K562 (cell line): ENCODE data around the gene EFEMP2. TPM values are rescaled to one million over a fixed set of nuclear protein-coding genes. Genes with fewer than 3 reads are reported as not detected.
A peak's percentile ranks its signal among the peaks of the same experiment; 100 is the strongest.

Source experiments
- CBX2 ChIP-seq: fragments of 200-600 bp; sonication (generic); IDR thresholded peaks from one replicate; pipeline ENCODE4 v1.6.1; 2012; ENCODE audit warnings: mild to moderate bottlenecking, low read length, inconsistent platforms; ENCODE audit not compliant: insufficient read depth, poor library complexity, severe bottlenecking
- E4F1 ChIP-seq: fragments of 250-450 bp; sonication (Bioruptor Pico); IDR thresholded peaks from 2 replicates; pipeline ENCODE4 v1.5.0; 2021; ENCODE audit warnings: mild to moderate bottlenecking, borderline replicate concordance
- ETV5 ChIP-seq: sonication (generic); formaldehyde crosslinking; IDR thresholded peaks from 2 replicates; pipeline ENCODE4 v1.4.0; 2020; ENCODE audit warnings: low read depth, mild to moderate bottlenecking, missing genetic modification reagents
- GATAD2B ChIP-seq: fragments of 450-650 bp; IDR thresholded peaks from 2 replicates; pipeline ENCODE4 v1.6.1; 2017; ENCODE audit warnings: mild to moderate bottlenecking, borderline replicate concordance
- GTF2F1 ChIP-seq: IDR thresholded peaks from 2 replicates; pipeline ENCODE4 v1.6.1; 2011; ENCODE audit warnings: low read depth, low read length, improper control_type of control experiment
- HNRNPH1 ChIP-seq: fragments of 200-400 bp; formaldehyde crosslinking; optimal IDR thresholded peaks from 2 replicates; pipeline ENCODE3; 2017; ENCODE audit warnings: low read depth, mild to moderate bottlenecking, low read length, moderate library complexity
- HNRNPLL ChIP-seq: fragments of 200-400 bp; formaldehyde crosslinking; IDR thresholded peaks from 2 replicates; pipeline ENCODE4 v1.6.1; 2017; ENCODE audit warnings: low read length, low read depth, mild to moderate bottlenecking; ENCODE audit not compliant: poor library complexity, severe bottlenecking
- POU5F1 ChIP-seq: fragments of 150-350 bp; IDR thresholded peaks from 2 replicates; pipeline ENCODE4 v1.6.1; 2014; ENCODE audit warnings: borderline replicate concordance, low read length, low read depth, mild to moderate bottlenecking; ENCODE audit not compliant: partially characterized antibody
- SMARCB1 ChIP-seq: IDR thresholded peaks from 2 replicates; pipeline ENCODE4 v1.6.1; 2011; ENCODE audit warnings: improper control_type of control experiment, low read depth; ENCODE audit not compliant: insufficient read length
- THRB ChIP-seq: fragments of 450-650 bp; formaldehyde crosslinking; conservative IDR thresholded peaks from 2 replicates; pipeline ENCODE4 v1.4.0; 2022; ENCODE audit warnings: mild to moderate bottlenecking, missing genetic modification characterization
- XRCC5 ChIP-seq: fragments of 200-400 bp; formaldehyde crosslinking; IDR thresholded peaks from 2 replicates; pipeline ENCODE4 v1.6.1; 2017; ENCODE audit warnings: low read depth, mild to moderate bottlenecking, low read length
- ZMIZ1 ChIP-seq, 2 experiments: fragments of 150-350 bp in 1 of 2; IDR thresholded peaks; 2 replicates each; pipeline ENCODE4 v1.6.1; 2012 to 2016; ENCODE audit warnings: low read depth in 2 of 2, low read length in 2 of 2, mild to moderate bottlenecking in 1 of 2, moderate library complexity in 1 of 2
- ZNF134 ChIP-seq: fragments of 250-450 bp; sonication (Bioruptor Pico); conservative IDR thresholded peaks from 2 replicates; pipeline ENCODE4 v1.4.0; 2020
- ZNF3 ChIP-seq: fragments of 250-450 bp; sonication (Bioruptor Pico); IDR thresholded peaks from 2 replicates; pipeline ENCODE4 v1.5.0; 2021; ENCODE audit warnings: mild to moderate bottlenecking, moderate library complexity
- ZNF644 ChIP-seq: fragments of 200-800 bp; sonication (Bioruptor generic); IDR thresholded peaks from 2 replicates; pipeline ENCODE4 v1.6.1; 2016; ENCODE audit warnings: low read depth, missing genetic modification characterization, missing compliant biosample characterization
- ZNF707 ChIP-seq: fragments of 250-450 bp; sonication (Bioruptor Pico); conservative IDR thresholded peaks from 2 replicates; pipeline ENCODE4 v1.8.0; 2022; ENCODE audit warnings: inconsistent platforms, mild to moderate bottlenecking, moderate library complexity
- polyA plus RNA-seq, 8 experiments: library from polyadenylated mRNA; depleted of rRNA in 4 of 8; stranded (reverse) in 5 of 8; unstranded in 3 of 8; fragments of >200 nt; fragmentation: Nextera tagmentation in 2 of 8; fragmentation: Illumina TruSeq in 1 of 8; extraction: Ambion mirVana in 2 of 8; extraction: Trizol in 1 of 8; gene quantifications; 2 replicates each; pipeline versions ENCODE4 v1.2.1 to v1.2.3, GENCODE V29; 2011 to 2014; ENCODE audit warnings: inconsistent platforms in 1 of 8, missing spikeins in 1 of 8
- total RNA-seq, 7 experiments: library from RNA; depleted of rRNA in 6 of 7; stranded (reverse); fragments of >200 nt in 6 of 7; fragmentation: Illumina TruSeq in 2 of 7; extraction: Trizol in 2 of 7; gene quantifications; 2 replicates each; pipeline versions ENCODE4 v1.2.1 to v1.2.3, GENCODE V29; 2011 to 2021; ENCODE audit warnings: low replicate concordance in 1 of 7
- TF ChIP-seq, protein P1 (sequence below): conservative IDR thresholded peaks from 2 replicates; pipeline ENCODE4 v1.6.1; 2011; ENCODE audit warnings: low read depth, mild to moderate bottlenecking, low read length; ENCODE audit not compliant: control insufficient read depth

The EFEMP2 gene
- total and polyA plus RNA-seq, 9 of the 15 experiments (the other 6 are each of a cell fraction or from before 2014, with no cell fraction given) = 0.07 to 2.9 (median 0.69) TPM; not detected in 1

DNA sequence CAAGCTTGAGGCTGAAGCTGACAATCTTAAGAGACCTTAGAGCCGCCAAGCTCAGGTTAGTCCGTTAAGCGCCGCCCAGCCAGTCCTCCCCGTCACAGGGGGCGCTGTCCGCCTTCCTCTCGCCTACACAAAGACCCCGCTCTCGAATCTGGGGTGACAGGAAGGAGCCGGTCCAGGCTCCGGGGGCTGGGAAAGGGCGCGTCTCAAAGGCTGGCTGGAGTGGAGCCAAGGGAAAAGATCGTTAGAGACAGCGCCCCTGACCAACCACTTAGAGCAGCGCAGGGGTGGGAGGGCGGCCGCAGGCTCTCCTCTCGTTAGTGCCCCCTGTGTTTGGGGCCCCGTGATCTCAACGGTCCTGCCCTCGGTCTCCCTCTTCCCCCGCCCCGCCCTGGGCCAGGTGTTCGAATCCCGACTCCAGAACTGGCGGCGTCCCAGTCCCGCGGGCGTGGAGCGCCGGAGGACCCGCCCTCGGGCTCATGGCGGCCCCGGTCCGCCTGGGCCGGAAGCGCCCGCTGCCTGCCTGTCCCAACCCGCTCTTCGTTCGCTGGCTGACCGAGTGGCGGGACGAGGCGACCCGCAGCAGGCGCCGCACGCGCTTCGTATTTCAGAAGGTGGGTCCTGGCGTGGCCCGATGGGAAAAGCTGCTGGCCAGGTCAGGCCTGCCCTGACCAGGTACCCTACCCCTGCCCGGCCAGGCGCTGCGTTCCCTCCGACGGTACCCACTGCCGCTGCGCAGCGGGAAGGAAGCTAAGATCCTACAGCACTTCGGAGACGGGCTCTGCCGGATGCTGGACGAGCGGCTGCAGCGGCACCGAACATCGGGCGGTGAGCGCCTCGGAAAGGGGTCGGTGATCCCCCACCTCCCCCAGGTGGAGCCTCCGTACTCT lies 12.1 kb downstream of the EFEMP2 start, which contains the start of gene MUS81 (continued):
- TF ChIP-seq ZMIZ1 (IDR thresholded peaks at IDR 0.05; ENCODE audit: low read depth in 2 of 2, low read length in 2 of 2) (no peak), GTF2F1 (no peak), ZNF134 (CRISPR knock-in tag) (no peak), XRCC5 (peak; percentile 92), ZNF644 (no peak), E4F1 (CRISPR knock-in tag) (no peak), HNRNPLL (peak; percentile 29), POU5F1 (no peak), THRB (CRISPR knock-in tag) (0 out of 2 replicates have a peak, but pooled peaks have one; percentile 2), HNRNPH1 (no peak), ZNF3 (CRISPR knock-in tag) (no peak), CBX2 (no peak), GATAD2B (peak; percentile 11; the same call in 1 of the 2 replicates), ETV5 (peak; percentile 73), SMARCB1 (no peak), ZNF707 (no peak)
- TF ChIP-seq, protein P1, sequence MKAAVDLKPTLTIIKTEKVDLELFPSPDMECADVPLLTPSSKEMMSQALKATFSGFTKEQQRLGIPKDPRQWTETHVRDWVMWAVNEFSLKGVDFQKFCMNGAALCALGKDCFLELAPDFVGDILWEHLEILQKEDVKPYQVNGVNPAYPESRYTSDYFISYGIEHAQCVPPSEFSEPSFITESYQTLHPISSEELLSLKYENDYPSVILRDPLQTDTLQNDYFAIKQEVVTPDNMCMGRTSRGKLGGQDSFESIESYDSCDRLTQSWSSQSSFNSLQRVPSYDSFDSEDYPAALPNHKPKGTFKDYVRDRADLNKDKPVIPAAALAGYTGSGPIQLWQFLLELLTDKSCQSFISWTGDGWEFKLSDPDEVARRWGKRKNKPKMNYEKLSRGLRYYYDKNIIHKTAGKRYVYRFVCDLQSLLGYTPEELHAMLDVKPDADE = peak; percentile 13; the same call in 1 of the 2 replicates
